A549 treated with Hydrocortisone at 1 μM for 4 hours (cell line): ENCODE data around the gene TJAP1. TPM values are rescaled to one million over a fixed set of nuclear protein-coding genes. Genes with fewer than 3 reads are reported as not detected.

Experiments used
- total RNA-seq: library from RNA; stranded (reverse); fragments of 200-300 nt; extraction: Qiagen RNA extraction; gene quantifications from 5 replicates; pipeline ENCODE4 v1.2.3, GENCODE V29; 2022

Gene TJAP1, protein sequence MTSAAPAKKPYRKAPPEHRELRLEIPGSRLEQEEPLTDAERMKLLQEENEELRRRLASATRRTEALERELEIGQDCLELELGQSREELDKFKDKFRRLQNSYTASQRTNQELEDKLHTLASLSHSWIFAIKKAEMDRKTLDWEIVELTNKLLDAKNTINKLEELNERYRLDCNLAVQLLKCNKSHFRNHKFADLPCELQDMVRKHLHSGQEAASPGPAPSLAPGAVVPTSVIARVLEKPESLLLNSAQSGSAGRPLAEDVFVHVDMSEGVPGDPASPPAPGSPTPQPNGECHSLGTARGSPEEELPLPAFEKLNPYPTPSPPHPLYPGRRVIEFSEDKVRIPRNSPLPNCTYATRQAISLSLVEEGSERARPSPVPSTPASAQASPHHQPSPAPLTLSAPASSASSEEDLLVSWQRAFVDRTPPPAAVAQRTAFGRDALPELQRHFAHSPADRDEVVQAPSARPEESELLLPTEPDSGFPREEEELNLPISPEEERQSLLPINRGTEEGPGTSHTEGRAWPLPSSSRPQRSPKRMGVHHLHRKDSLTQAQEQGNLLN
- total RNA-seq = 17.8 to 19.6 TPM (median 18.8 TPM) in 5 replicates

DNA sequence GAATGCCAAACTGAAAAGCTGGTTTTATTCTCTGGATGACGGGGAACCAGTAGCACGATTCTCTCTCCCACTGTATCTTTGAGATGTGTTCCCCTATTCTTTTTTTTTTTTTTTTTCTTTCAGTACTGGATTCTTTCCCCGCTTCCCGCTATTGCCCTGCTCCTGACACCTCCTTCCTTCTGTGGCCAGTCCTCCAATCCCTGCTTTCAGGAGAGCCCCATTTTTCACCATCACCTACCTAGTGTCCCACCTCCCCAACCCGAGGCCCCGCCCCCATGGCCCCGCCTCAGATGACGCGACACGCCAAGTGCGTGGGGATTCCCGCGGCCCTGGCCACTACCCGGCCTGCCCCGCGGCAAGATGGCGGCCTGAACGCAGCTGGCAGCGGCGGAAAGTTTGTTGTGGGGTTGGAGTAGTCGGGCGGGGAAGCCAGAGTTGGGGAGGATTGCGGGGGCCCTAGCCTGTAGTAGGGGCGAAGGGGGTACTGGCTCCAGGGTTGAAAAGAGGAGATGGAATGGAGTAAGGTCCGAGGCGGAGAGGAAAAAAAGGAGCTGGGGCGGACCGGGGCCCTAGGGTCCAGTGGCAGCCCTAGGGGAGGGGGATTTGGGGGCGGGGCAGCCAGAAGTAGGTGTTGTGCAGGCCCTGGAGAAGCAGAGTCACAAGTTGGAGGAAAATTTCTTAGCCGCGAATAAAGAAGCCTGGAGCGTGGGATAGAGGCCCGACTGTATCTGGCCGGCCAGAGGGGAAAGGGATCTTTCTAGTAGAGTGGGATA, at the start of gene TJAP1:
Gene TJAP1, plus strand, starts transcription at position 336 of the 773 bp plus-strand sequence. CDS start 21,432 bp downstream, outside the sequence.

DNA sequence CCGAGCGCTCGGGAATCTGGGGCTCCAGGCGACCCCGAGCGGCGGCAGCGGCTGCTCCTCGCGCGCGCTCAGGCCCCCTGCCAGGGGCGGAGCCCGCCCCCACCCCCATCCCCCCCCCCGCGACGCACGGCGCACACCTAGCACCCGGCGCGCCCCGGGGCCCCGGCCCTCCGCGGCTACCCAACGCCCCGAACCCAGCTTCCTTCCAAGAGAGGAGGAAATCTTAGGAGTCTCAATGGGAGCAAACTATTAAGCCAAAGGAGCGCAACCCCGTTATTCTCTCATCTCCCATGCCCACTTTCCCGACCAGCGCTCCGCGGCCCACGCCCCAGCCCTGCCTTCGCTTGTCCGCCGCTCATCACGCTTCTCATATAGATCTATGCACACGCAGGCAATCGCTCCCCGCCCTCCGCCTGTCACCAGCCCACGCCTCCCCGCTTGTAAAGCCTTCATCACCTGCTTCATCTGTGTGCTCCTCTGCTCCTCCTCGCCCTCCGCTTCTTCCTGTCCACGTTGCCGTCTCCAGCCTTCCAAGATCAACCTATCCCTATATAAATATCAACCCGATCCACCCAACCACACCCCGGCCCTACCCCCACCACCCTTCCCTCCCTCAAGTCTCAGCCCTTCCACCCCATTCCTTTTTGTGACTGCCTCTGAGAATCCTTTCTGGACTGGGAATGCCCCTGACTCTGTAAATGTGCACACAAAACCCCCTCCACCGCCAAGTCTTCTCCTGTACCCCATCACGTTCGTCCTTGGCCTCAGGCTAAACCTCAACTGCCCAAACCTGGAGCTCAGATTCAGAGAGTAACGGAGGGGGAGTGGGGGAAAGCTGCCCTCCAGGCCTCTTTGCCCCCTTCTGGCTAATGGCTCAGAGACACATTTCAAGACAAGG, 21.6 kb upstream of the TJAP1 start, which contains the start of gene DLK2:
Gene DLK2, minus strand, starts transcription at position 18 of the 898 bp plus-strand sequence. CDS start 723 bp downstream, outside the sequence.

DNA sequence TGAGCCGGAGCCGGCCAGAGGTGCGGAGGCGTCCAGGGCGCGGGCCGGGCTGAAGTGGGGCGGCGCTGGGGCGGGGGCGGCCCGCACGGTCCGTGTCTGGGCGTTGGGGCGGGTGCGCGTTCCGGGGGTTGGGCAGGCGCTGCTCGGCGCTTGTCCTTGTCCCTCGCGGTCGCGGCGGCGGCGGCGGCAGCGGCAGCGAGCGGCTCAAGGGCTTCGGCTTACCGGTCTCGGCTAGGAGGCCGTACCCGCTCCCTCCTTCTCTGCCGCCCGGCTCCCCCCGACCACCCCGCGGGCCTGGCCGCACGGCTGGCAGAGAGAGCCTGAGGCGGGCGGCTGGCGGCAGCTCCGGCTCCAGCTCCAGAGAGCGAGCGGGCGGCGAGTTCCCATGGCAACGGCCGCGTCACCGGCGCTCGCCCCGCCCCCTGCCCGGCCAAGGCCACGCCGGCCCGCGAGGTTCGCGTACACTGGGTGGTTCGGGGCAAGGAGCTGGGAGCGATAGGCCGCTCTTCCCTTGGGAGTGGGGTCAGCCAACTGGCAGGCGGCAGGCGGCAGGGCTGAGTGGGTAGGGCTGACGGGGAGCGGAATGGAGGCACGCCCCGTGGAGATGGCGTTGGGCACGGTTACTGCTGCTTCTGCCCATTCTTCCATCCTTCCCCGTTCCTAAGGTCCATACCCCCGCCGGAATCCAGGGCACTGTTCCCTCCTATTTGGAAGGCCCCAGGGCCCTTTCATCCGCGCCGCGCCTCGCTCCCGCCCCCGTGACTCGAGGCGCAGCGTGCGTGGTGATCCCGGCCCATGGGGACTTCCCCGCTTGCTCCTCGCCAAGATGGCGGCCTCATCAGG, 32.8 kb downstream of the TJAP1 start, which contains the start of gene LRRC73:
Gene LRRC73, minus strand, starts transcription at position 363 of the 843 bp plus-strand sequence. CDS start 561 bp downstream, outside the sequence.

DNA sequence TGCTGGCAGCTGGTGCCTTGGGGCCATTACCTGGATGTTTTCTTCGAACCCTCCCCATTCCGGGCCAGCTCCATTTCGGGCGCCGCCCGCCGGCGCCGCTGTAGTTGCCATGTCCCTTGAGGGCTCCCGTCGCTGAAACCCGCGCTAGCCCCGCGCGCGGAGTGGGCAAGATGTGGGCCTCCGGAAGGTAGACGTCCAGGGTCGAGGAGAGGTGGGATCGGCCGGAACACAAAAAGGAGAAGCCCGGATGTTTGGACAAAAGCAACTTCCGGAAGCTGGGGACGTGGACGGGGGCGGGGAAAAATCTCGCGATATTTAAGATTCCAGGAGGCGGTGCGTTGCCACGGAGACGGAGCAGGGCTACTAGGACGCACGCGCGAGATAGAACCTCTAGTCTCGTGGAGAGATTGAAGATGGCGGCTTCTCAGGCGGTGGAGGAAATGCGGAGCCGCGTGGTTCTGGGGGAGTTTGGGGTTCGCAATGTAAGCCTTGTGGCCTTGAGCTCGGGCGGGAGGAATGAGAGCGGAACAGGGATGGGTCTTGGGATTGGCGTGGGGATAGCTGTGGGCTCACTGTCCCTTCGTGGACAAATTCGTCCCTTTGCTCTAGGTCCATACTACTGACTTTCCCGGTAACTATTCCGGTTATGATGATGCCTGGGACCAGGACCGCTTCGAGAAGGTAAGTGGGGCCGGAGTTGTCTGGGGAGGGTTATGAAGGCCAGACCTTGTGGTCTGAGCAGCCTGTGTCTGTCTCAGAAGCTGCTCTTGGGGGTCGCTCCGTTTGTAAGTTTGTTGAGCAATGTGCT, 39.5 kb downstream of the TJAP1 start, which contains the start of the genes POLR1C and YIPF3:
Gene POLR1C, plus strand, starts transcription at position 393 of the 808 bp plus-strand sequence. Its CDS starts 21 bp downstream, at position 414.
Gene YIPF3, minus strand, starts transcription at position 230 of the 808 bp plus-strand sequence. Its CDS starts 119 bp downstream, at position 111.

Other genes with a start within 250 kb of the TJAP1 start
- 64.3 to 99.4 TPM (median 97.9 TPM) in 5 replicates for gene DNPH1, start 248.1 kb upstream of the TJAP1 start, total RNA-seq
- gene TTBK1, start 234.1 kb upstream of the TJAP1 start, total RNA-seq = 0.05 to 0.07 TPM (median 0.06 TPM) in 5 replicates
- gene SLC22A7, start 179.3 kb upstream of the TJAP1 start, total RNA-seq = not detected in 5 replicates
- 0.31 to 0.45 TPM (median 0.37 TPM) in 4 of 5 replicates, not detected in the other for gene CRIP3, start 168.7 kb upstream of the TJAP1 start, total RNA-seq
- gene ZNF318, start 107.9 kb upstream of the TJAP1 start, total RNA-seq = 3.6 to 6.7 TPM (median 5.0 TPM) in 5 replicates
- 7.7 to 10.6 TPM (median 9.2 TPM) in 5 replicates for gene ABCC10, start 50.0 kb upstream of the TJAP1 start, total RNA-seq
- gene DLK2, start 22.0 kb upstream of the TJAP1 start, total RNA-seq = 5.6 to 8.1 TPM (median 7.6 TPM) in 5 replicates
- gene LRRC73, start 32.8 kb downstream of the TJAP1 start, total RNA-seq = 0.71 to 1.4 TPM (median 1.1 TPM) in 5 replicates
- gene YIPF3, start 39.4 kb downstream of the TJAP1 start, total RNA-seq = 64.0 to 74.4 TPM (median 71.7 TPM) in 5 replicates
- 44.0 to 54.8 TPM (median 47.0 TPM) in 5 replicates for gene POLR1C, start 39.5 kb downstream of the TJAP1 start, total RNA-seq
- gene XPO5, start 98.5 kb downstream of the TJAP1 start, total RNA-seq = 24.5 to 32.5 TPM (median 26.6 TPM) in 5 replicates
- 7.6 to 11.6 TPM (median 10.3 TPM) in 5 replicates for gene POLH, start 98.6 kb downstream of the TJAP1 start, total RNA-seq
- gene GTPBP2, start 151.7 kb downstream of the TJAP1 start, total RNA-seq = 13.9 to 19.2 TPM (median 18.4 TPM) in 5 replicates
- 33.7 to 38.3 TPM (median 36.7 TPM) in 5 replicates for gene MAD2L1BP, start 158.3 kb downstream of the TJAP1 start, total RNA-seq
- gene RSPH9, start 167.5 kb downstream of the TJAP1 start, total RNA-seq = 0.14 to 0.33 TPM (median 0.17 TPM) in 5 replicates
- gene MRPS18A, start 210.2 kb downstream of the TJAP1 start, total RNA-seq = 46.1 to 48.8 TPM (median 48.0 TPM) in 5 replicates